ENCODE results near the gene ISY1.
"Not testable (repeated sequence)": the region's sequence is repeated elsewhere in the genome, so short reads cannot be mapped to it uniquely, and the experiment has no call there.

ISY1 gene

DNA sequence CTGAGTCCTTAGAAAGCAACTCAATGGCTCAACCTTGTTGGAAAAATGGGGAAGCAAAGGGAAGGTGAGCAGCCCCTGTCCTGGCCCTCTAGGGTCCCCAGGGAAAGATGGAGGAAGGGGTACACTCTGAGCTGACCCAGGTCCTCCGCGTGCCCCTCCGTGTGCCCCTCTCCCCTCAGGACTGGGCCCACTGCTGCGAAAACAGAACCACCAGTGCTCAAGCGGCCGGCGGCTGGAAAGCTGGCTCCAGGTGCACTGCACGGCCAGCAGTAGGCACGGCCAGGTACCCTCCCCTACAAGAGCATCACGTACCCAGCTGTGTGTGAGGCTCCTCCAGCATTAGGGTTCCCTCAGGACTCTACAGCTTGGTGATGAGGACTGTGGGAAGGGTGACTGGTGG lies 65.6 kb downstream of the ISY1 start:
- in situ Hi-C loops (cut with HindIII; ENCODE audit: low sequenced_read_pairs), result no loop called here

DNA sequence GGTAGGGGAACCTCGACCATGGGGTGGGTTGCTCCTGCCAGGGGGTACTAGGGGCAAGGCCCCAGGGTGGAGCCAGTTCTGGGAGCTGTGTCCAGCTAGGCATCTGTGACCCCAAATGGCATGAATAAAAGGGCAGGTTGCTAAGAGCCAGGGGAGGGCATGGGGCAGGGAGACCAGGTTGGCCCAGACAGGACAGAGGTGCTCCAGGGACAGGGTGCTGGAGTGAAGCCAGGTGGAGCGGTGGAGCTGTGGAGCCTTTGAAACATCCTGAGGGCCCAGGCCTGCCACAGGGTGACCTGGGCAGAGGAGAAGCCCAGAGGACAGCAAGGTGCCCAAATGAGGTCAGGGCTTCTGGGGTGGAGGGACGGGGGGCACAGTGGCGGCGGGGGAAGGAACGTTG lies 72.6 kb downstream of the ISY1 start:
- in situ Hi-C loops (cut with HindIII; ENCODE audit: low sequenced_read_pairs), result not testable (repeated sequence)

DNA sequence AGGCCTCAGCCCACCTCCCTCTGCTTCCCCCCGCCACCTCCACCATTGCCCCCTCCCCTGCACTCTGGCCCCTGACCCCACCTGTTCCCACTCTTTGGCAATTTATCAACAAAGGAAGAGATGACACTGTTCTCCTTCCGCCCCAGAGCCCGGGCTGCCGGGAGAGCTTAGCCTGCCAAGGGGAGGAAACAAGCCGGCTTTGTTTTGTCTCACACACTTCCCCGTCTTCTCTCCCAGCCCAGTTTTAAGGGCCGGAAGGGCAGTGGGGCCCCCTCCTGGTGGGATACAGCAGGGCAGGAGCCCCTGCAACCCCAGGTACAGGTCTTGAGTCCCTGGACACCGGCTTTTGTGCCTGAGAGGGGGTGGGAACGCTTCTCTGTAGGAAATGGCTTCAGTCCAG lies 73.0 kb downstream of the ISY1 start:
- in situ Hi-C loops (cut with HindIII; ENCODE audit: low sequenced_read_pairs), result not testable (repeated sequence)

DNA sequence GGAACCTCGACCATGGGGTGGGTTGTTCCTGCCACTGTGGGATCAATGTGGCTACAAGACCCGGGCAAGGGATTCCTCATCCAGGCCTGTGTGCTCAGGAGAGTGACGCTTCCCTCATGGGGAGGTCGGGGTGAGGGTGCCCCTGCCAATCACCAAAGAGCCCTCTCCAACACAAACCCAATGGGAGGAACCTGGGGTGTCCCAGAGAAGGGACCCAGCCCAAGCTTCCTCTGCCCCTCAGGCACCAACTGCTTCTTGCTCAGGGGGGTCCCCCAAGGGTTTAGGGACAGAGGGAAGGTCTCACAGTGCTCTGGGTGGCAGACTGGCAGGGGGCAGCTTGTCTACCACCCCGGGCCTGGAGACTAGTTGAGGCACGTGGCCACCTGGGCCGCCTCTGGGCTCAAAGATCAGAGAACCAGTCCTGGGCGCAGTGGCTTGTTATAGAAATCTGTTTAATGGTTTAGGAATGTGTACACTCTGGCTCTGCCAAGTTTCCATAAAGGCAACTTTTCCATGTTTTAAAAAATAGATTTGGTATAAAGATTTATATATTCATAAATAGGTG lies 73.6 kb downstream of the ISY1 start:
- in situ Hi-C loops (cut with HindIII; ENCODE audit: low sequenced_read_pairs), result no loop called here

DNA sequence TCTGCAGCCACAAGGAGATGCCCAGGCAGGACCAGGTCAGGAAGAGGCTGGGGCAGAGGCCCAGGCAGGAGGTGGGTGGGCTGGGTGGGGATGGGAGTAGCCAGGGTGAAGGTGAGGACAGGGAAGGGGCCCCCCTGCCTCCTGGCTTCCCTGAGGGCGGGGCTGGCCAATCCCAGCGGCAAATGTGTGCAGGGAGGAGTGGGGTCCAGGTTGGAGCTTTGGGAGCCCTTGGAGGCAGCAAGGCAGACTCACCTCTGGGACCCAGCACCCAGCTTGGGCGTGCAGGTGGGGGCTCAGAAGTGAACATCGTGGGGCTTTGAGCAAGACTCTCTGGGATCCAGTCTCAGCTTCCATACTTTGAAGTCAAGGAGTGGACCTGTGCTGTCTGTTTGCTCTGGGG lies 75.0 kb downstream of the ISY1 start:
- in situ Hi-C loops (cut with HindIII; ENCODE audit: low sequenced_read_pairs), result no loop called here

DNA sequence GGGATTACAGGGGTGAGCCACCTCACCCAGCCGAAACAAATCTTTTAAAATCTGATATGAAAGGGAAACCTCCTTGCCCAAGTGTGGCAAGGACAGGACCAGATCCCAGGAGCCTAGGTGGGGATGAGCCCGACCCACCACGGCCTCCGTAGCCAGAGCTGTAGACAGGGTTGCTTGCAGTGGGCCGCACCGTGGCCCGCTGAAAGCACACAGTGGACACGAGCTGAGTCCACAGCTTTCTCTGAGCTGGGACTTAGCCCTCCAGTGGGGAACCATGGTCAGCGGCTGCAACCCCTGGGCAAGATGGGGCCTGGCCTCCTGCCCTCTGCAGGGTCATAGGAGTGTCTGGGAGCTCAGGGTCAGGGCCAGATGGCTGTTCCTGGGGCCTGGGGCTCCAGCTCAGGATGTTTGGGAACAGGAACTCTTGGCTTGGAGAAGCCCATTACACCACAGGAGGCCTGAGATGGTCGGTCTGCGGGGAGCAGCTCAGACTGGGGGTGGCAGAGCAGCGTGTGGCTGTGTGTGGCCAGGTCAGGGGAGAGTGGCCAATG lies 75.6 kb downstream of the ISY1 start:
- in situ Hi-C loops (cut with HindIII; ENCODE audit: low sequenced_read_pairs), result no loop called here

DNA sequence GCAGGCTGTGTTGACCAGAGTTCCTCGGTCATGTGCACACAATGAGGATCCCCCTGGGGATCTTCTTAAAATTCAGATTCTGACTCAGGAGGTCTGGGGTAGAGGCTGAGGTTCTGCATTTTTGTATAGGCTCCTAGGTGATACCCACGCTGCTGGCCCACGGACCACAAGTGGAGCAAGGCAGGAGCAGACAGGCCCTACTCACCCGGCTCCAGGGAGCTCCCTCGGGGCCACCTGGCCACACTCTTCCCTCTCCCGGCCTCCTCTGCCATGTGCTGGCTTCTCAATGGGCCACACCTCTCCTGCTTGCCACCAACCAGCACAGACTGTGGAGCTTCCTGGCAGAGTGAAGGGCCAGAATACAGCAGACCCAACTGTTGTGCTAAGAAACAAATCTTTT lies 76.4 kb downstream of the ISY1 start:
- in situ Hi-C loops (cut with HindIII; ENCODE audit: low sequenced_read_pairs), result no loop called here

DNA sequence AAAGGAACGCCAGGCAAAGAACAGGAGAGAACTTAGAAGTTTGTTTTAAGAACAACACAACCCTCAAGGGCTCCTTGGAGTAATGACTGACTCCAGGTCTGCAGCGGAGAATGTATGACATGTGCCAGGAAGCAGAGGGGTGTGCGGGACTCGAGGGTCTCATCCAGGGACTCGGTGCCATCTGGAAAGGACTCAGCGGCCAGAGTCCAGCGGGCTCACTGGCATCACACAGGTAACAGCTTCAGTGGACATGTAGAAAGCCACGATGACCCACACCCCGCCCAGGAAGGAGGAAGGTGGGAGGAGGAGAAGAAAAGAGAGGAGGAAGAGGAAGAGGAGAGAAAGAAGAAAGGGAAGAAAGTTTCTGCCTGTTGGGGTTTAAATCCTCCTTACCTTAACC lies 78.8 kb downstream of the ISY1 start:
- in situ Hi-C loops (cut with HindIII; ENCODE audit: low sequenced_read_pairs), result no loop called here

DNA sequence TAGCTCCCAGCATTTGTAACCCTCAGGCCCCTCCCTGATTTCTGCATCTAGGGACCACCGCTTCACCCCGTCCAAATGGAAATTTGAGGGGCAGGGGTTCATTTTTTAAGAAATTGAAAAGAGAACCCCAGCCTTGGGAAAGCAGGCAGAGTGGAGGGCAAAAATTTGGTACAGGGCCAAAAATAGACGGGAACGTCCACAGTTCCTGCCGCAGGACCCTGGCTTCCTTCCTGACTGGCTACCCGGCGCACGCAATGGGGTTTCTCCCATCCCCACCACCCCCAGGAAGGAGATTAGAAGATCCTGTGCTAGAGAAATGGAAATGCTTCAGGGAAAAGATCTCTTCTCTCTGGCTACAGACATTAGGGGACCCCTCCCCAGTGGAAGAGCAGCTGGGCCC lies 79.4 kb downstream of the ISY1 start:
- in situ Hi-C loops (cut with HindIII; ENCODE audit: low sequenced_read_pairs), result no loop called here

DNA sequence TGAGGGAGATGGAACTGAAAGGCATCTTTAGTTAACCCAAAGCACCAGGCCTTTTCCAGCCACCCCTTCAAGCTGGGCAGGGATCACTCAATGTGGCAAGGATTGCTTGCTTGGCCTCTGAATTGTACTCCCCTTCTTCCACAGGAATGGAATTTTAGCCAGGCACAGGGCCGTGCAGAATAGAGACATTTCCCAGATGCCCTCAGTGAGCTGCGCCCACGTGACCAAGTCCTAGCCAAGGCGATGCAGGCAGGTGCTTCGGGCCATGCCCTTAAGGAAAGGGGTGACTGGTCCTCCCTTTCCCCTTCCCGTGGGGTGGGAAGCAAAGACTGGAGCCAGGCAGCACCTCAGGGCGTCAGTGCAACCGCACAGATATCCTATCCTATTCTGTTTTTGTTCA lies 82.4 kb downstream of the ISY1 start:
- in situ Hi-C loops (cut with HindIII; ENCODE audit: low sequenced_read_pairs), result no loop called here
